Gastrocnemius medialis (tissue), 4 donors: ENCODE measurements around the gene ZBTB43. TPM values are rescaled to one million over a fixed set of nuclear protein-coding genes. Genes with fewer than 3 reads are reported as not detected.

Experiments
- ATAC-seq, 2 donors: fragments of 150-250 bp; one replicate each; pipeline ENCODE4 v1.9.1; 2016
- DNase-seq, 2 donors: peaks; one replicate each; pipeline ENCODE4 v3.0.0-alpha.2; 2019
- H3K27ac ChIP-seq, 4 donors: fragments of 200-600 bp; sonication (generic); 1 replicate in 1 of 4; 2 replicates in 3 of 4; pipeline ENCODE4 v1.5.1; 2016 to 2018; ENCODE audit warnings: mild to moderate bottlenecking in 2 of 4, moderate library complexity in 1 of 4
- H3K27me3 ChIP-seq, 3 donors: fragments of 200-600 bp; sonication (generic) in 2 of 3; 1 replicate in 1 of 3; 2 replicates in 2 of 3; pipeline versions ENCODE4 v1.5.1 to v1.6.0; 2016 to 2019; ENCODE audit warnings: mild to moderate bottlenecking in 1 of 3, moderate library complexity in 1 of 3
- H3K36me3 ChIP-seq, 2 donors: fragments of 200-600 bp; sonication (generic) in 1 of 2; one replicate each; pipeline ENCODE4 v1.5.1; 2017 to 2018
- H3K4me1 ChIP-seq, 2 donors: fragments of 200-600 bp; sonication (generic) in 1 of 2; one replicate each; pipeline ENCODE4 v1.5.1; 2016 to 2017; ENCODE audit warnings: mild to moderate bottlenecking in 2 of 2
- H3K4me3 ChIP-seq, 4 donors: fragments of 200-600 bp; sonication (generic) in 3 of 4; 1 replicate in 1 of 4; 2 replicates in 3 of 4; pipeline ENCODE4 v1.5.1; 2016 to 2019; ENCODE audit warnings: mild to moderate bottlenecking in 2 of 4
- H3K9me3 ChIP-seq, 3 donors: fragments of 200-600 bp; sonication (generic) in 2 of 3; 1 replicate in 1 of 3; 2 replicates in 2 of 3; pipeline ENCODE4 v1.5.1; 2016 to 2019
- CTCF ChIP-seq, 5 experiments: fragments of 450-650 bp in 3 of 5; fragments of 200-600 bp in 2 of 5; sonication (generic) in 2 of 5; IDR thresholded peaks in 4 of 5; conservative IDR thresholded peaks in 1 of 5; 1 replicate in 4 of 5; 2 replicates in 1 of 5; pipeline ENCODE4 v1.5.1; 2016 to 2019; ENCODE audit warnings: antibody characterized with exemption in 5 of 5, mild to moderate bottlenecking in 3 of 5, moderate library complexity in 3 of 5
- POLR2A ChIP-seq, 2 donors: fragments of 450-650 bp; IDR thresholded peaks; one replicate each; pipeline ENCODE4 v1.6.1; 2017; ENCODE audit warnings: antibody characterized with exemption in 2 of 2, mild to moderate bottlenecking in 2 of 2, moderate library complexity in 2 of 2
- in situ Hi-C, 4 donors: fragments of 200-750 bp; cut with MboI; loops; one replicate each; pipeline versions ENCODE4 v1.15.0 to v1.8.0; 2017; ENCODE audit warnings: low sequenced_read_pairs in 4 of 4
- intact Hi-C: fragments of 100-400 bp; cut with DNase I; formaldehyde crosslinking; loops from one replicate; pipeline ENCODE4 v1.15.1; 2023; ENCODE audit warnings: low total_unique reads
- total RNA-seq, 4 donors: library from RNA; depleted of rRNA; stranded (reverse); fragments of >200 nt; gene quantifications; one replicate each; pipeline versions ENCODE4 v1.1.0 to v1.2.3, GENCODE V29; 2016

The ZBTB43 gene
- total RNA-seq, 4 donors from 2014 or later = 44.9 to 65.2 (median 60.0) TPM

DNA sequence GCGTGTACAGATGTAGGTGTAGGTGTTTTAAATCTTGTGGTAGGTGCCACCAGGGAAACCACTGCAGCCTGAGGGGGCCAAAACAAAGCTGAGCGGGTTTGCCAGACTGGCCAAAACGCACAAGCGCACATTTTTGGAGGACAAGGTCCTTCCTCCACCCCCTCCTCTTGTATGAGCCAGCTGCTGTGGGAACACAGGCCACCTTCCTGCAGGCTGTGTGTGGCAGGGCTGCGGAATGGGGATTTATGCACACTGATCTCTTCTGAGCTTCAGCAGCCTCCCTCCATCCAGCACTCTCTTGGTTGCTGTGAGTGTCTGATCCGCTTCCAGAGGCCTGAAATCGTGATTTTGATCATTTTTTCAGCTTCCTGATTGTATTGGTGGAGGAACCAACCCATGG lies 22.4 kb downstream of the ZBTB43 start:
- H3K4me1 ChIP-seq = peaks cover 25 to 53% of the 10 kb centered on the region in 2 donors
- intact Hi-C loops (no loop called here), in situ Hi-C loops (no loop called here)
- no peak for TF ChIP-seq CTCF (IDR thresholded peaks at IDR 0.05 in 4 of 5, conservative IDR thresholded peaks at IDR 0.05 in 1 of 5)
- no peak for TF ChIP-seq POLR2A (IDR thresholded peaks at IDR 0.05)
- peaks cover 0 to 44% of the 10 kb centered on the region in 2 donors for H3K36me3 ChIP-seq
- no peak for DNase-seq
- H3K4me3 ChIP-seq = no peak overlapping the region
- no peaks in the 10 kb centered on the region for H3K27me3 ChIP-seq
- no peaks in the 10 kb centered on the region for H3K9me3 ChIP-seq
- ATAC-seq = no peak
- peak overlapping the region in 1 of 4 donors; percentile 23 for H3K27ac ChIP-seq

GRCh38 chr9:126829035-126829434 lies 24.2 kb downstream of the ZBTB43 start:
- peak overlapping the region; percentile 6 to 70 (median 32) for H3K27ac ChIP-seq
- H3K27me3 ChIP-seq = no peaks in the 10 kb centered on the region
- H3K36me3 ChIP-seq = peaks cover 0 to 59% of the 10 kb centered on the region in 2 donors
- ATAC-seq (no peak), DNase-seq (no peak)
- TF ChIP-seq POLR2A (IDR thresholded peaks at IDR 0.05) (no peak), CTCF (IDR thresholded peaks at IDR 0.05 in 4 of 5, conservative IDR thresholded peaks at IDR 0.05 in 1 of 5) (no peak)
- H3K4me1 ChIP-seq = peaks cover 19 to 57% of the 10 kb centered on the region in 2 donors
- in situ Hi-C loops = no loop called here
- H3K9me3 ChIP-seq = no peaks in the 10 kb centered on the region
- intact Hi-C loops = no loop called here
- no peak overlapping the region for H3K4me3 ChIP-seq

DNA sequence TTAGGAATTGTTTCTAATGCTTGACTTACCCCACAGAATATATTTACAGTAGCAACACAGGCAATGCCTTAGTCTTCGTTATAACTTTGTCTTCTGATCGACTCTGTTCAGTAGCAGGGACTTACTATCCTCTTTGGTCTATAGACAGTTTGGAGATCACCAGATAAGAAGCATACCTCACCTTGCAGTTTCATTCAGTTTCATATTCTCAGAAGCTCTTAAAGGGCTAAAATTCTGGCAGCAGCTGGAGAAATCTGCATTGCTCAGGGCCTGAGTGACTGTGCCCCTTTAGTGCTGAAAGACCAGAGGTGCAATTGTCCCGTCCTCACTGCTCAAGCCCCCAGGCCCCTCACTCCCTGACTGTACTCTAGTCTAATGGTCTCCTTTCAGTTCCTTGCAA lies 26.0 kb downstream of the ZBTB43 start:
- H3K4me1 ChIP-seq = peaks cover 37 to 72% of the 10 kb centered on the region in 2 donors
- peak overlapping the region in 3 of 4 donors; percentile 39 to 70 (median 44) for H3K27ac ChIP-seq
- DNase-seq (no peak), ATAC-seq (no peak)
- TF ChIP-seq POLR2A (IDR thresholded peaks at IDR 0.05) (no peak), CTCF (IDR thresholded peaks at IDR 0.05 in 4 of 5, conservative IDR thresholded peaks at IDR 0.05 in 1 of 5) (no peak)
- no peak overlapping the region for H3K4me3 ChIP-seq
- H3K9me3 ChIP-seq = no peaks in the 10 kb centered on the region
- no peaks in the 10 kb centered on the region for H3K27me3 ChIP-seq
- peaks cover 0 to 67% of the 10 kb centered on the region in 2 donors for H3K36me3 ChIP-seq
- in situ Hi-C loops (no loop called here), intact Hi-C loops (no loop called here)

GRCh38 chr9:126832440-126832839 lies 27.6 kb downstream of the ZBTB43 start:
- H3K36me3 ChIP-seq = peaks cover 0 to 57% of the 10 kb centered on the region in 2 donors
- intact Hi-C loops (no loop called here), in situ Hi-C loops (no loop called here)
- TF ChIP-seq POLR2A (IDR thresholded peaks at IDR 0.05) (no peak), CTCF (IDR thresholded peaks at IDR 0.05 in 4 of 5, conservative IDR thresholded peaks at IDR 0.05 in 1 of 5) (no peak)
- no peak overlapping the region for H3K4me3 ChIP-seq
- H3K4me1 ChIP-seq = peaks cover 53 to 82% of the 10 kb centered on the region in 2 donors
- DNase-seq (no peak), ATAC-seq (no peak)
- peak overlapping the region in 2 of 4 donors; percentile 27 to 70 for H3K27ac ChIP-seq
- H3K27me3 ChIP-seq = no peaks in the 10 kb centered on the region
- H3K9me3 ChIP-seq = no peaks in the 10 kb centered on the region

- Histone ChIP-seq H3K9me3 (no peaks in the 10 kb centered on the region), H3K27me3 (no peaks in the 10 kb centered on the region), H3K36me3 (peaks cover 0 to 53% of the 10 kb centered on the region in 2 donors), H3K4me3 (no peak overlapping the region), H3K27ac (peak overlapping the region; percentile 51 to 70 (median 59)), H3K4me1 (peaks cover 56 to 82% of the 10 kb centered on the region in 2 donors)
- ATAC-seq (peak in 1 of 2 donors; percentile 8), DNase-seq (no peak)
- in situ Hi-C loops = no loop called here
- TF ChIP-seq POLR2A (IDR thresholded peaks at IDR 0.05) = no peak
- no peak for TF ChIP-seq CTCF (IDR thresholded peaks at IDR 0.05 in 4 of 5, conservative IDR thresholded peaks at IDR 0.05 in 1 of 5)
- intact Hi-C loops = no loop called here
Observed at GRCh38 chr9:126833020-126833419, 28.2 kb downstream of the ZBTB43 start.
